Natural killer cell (primary cell): Measurements from ENCODE around the gene EIF2S2. TPM values are rescaled to one million over a fixed set of nuclear protein-coding genes. Genes with fewer than 3 reads are reported as not detected.
A peak's percentile ranks its signal among the peaks of the same experiment; 100 is the strongest.
"Not testable (repeated sequence)": the region's sequence is repeated elsewhere in the genome, so short reads cannot be mapped to it uniquely, and the experiment has no call there.

Experiments used
- ATAC-seq, 3 donors: fragments of 150-1000 bp in 2 of 3; fragments of 200-7000 bp in 1 of 3; cut with Tn5 transposase; 1 replicate in 1 of 3; 2 replicates in 2 of 3; pipeline ENCODE4 v1.10.0; 2021; ENCODE audit warnings: mild to moderate bottlenecking in 2 of 3, moderate library complexity in 2 of 3
- DNase-seq, 2 donors: peaks; one replicate each; pipeline versions ENCODE4 v3.0.0 to v3.0.0-alpha.2; 2013 to 2021; ENCODE audit warnings: mixed read lengths in 1 of 2
- H3K27ac ChIP-seq: one replicate; pipeline ENCODE4 v1.5.1; 2013; ENCODE audit warnings: mild to moderate bottlenecking, low read length
- H3K27me3 ChIP-seq: one replicate; pipeline ENCODE4 v1.6.1; 2013; ENCODE audit warnings: low read length; ENCODE audit not compliant: control insufficient read depth, insufficient read depth
- H3K36me3 ChIP-seq: one replicate; pipeline ENCODE4 v1.6.1; 2013; ENCODE audit warnings: low read length; ENCODE audit not compliant: control insufficient read depth, insufficient read depth
- H3K4me1 ChIP-seq: one replicate; pipeline ENCODE4 v1.6.1; 2013; ENCODE audit warnings: low read length; ENCODE audit not compliant: control insufficient read depth, insufficient read depth
- H3K4me3 ChIP-seq: one replicate; pipeline ENCODE4 v1.5.1; 2013; ENCODE audit warnings: low read length
- H3K9me3 ChIP-seq: one replicate; pipeline ENCODE4 v1.6.1; 2013; ENCODE audit warnings: low read length; ENCODE audit not compliant: control insufficient read depth, insufficient read depth
- H3K27ac Mint-ChIP-seq, 2 donors: one replicate each; pipeline ENCODE4 v1.8.0; 2022; ENCODE audit warnings: mild to moderate bottlenecking in 2 of 2, mixed read lengths in 2 of 2, moderate library complexity in 1 of 2
- H3K27me3 Mint-ChIP-seq, 2 donors: one replicate each; pipeline ENCODE4 v1.8.0; 2022; ENCODE audit warnings: low read depth in 2 of 2, mixed read lengths in 2 of 2
- H3K36me3 Mint-ChIP-seq: one replicate; pipeline ENCODE4 v1.8.0; 2022; ENCODE audit warnings: mixed read lengths
- H3K4me1 Mint-ChIP-seq, 2 donors: one replicate each; pipeline ENCODE4 v1.8.0; 2022; ENCODE audit warnings: mixed read lengths in 2 of 2
- H3K4me3 Mint-ChIP-seq: one replicate; pipeline ENCODE4 v1.8.0; 2022; ENCODE audit warnings: mild to moderate bottlenecking, moderate library complexity, mixed read lengths
- H3K9me3 Mint-ChIP-seq, 2 donors: one replicate each; pipeline ENCODE4 v1.8.0; 2022; ENCODE audit warnings: mixed read lengths in 2 of 2
- WGBS: methylation state at CpG from one replicate; pipeline ENCODE4 v1.1.7; 2013; ENCODE audit warnings: missing lambda C conversion rate; ENCODE audit not compliant: insufficient coverage; 5-methylcytosine and 5-hydroxymethylcytosine counted together
- intact Hi-C: fragments of 100-400 bp; cut with micrococcal nuclease; formaldehyde crosslinking; loops from one replicate; pipeline ENCODE4 v1.14.2; 2022
- total RNA-seq, 4 donors: library from RNA; stranded (reverse); fragments of 120-200 nt in 1 of 4; gene quantifications; one replicate each; pipeline versions ENCODE4 v1.2.3 to v1.2.4, GENCODE V29; 2013 to 2022
- TF ChIP-seq, protein P1 (sequence below): fragments of 200-600 bp; IDR thresholded peaks from one replicate; pipeline ENCODE4 v1.8.0; 2022; ENCODE audit warnings: antibody characterized with exemption

Gene EIF2S2
- 10 to 100 TPM; 17.6 to 20.0 (median 17.6) TPM for total RNA-seq
- total RNA-seq (2013), result 54.8 TPM

- DNase-seq (peak; percentile 91 to 100), ATAC-seq (peak; percentile 85 to 95 (median 88))
- no peaks in the 10 kb centered on the region for H3K27me3 Mint-ChIP-seq
- peak within 1 kb of the TSS; percentile 95 for H3K27ac ChIP-seq
- intact Hi-C loops, result loop anchor here (1.0 to 5.0 kb wide), 3 partner anchors 45 to 301 kb away; partner anchors contain the start of genes CHMP4B and RALY
- TF ChIP-seq, protein P1, sequence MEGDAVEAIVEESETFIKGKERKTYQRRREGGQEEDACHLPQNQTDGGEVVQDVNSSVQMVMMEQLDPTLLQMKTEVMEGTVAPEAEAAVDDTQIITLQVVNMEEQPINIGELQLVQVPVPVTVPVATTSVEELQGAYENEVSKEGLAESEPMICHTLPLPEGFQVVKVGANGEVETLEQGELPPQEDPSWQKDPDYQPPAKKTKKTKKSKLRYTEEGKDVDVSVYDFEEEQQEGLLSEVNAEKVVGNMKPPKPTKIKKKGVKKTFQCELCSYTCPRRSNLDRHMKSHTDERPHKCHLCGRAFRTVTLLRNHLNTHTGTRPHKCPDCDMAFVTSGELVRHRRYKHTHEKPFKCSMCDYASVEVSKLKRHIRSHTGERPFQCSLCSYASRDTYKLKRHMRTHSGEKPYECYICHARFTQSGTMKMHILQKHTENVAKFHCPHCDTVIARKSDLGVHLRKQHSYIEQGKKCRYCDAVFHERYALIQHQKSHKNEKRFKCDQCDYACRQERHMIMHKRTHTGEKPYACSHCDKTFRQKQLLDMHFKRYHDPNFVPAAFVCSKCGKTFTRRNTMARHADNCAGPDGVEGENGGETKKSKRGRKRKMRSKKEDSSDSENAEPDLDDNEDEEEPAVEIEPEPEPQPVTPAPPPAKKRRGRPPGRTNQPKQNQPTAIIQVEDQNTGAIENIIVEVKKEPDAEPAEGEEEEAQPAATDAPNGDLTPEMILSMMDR, result no peak
- H3K9me3 ChIP-seq, result no peaks in the 10 kb centered on the region
- H3K4me3 Mint-ChIP-seq, result peak within 1 kb of the TSS; percentile 93
- H3K9me3 Mint-ChIP-seq, result no peaks in the 10 kb centered on the region
- peaks cover 51 to 52% of the 10 kb centered on the region in 2 donors for H3K4me1 Mint-ChIP-seq
- peak within 1 kb of the TSS; percentile 95 to 99 for H3K27ac Mint-ChIP-seq
- no peaks in the 10 kb centered on the region for H3K27me3 ChIP-seq
- peaks cover 10% of the 10 kb centered on the region for H3K36me3 ChIP-seq
- H3K4me1 ChIP-seq, result peaks cover 26% of the 10 kb centered on the region
- under 1% methylated on average over 81 of the region's 81 CpGs for WGBS
- peak within 1 kb of the TSS; percentile 98 for H3K4me3 ChIP-seq
- H3K36me3 Mint-ChIP-seq, result no peaks in the 10 kb centered on the region
Measured at GRCh38 chr20:34111702-34112599, at the start of gene EIF2S2. Gene EIF2S2, minus strand, starts transcription at chr20:34112243. Its CDS starts 133 bp downstream, at chr20:34112110.

DNA sequence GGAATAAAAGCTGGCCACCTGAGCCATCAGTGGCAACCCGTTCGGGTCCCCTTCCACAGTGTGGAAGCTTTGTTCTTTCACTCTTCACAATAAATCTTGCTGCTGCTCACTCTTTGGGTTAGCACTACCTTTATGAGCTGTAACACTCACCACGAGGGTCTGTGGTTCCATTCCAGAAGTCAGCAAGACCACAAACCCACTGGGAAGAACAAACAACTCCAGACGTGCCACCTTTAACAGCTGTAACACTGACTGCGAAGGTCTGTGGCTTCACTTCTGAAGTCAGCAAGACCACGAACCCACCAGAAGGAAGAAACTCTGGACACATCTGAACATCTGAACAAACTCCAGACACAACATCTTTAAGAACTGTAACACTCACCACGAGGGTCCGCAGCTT, 45.7 kb upstream of the EIF2S2 start:
- H3K27ac Mint-ChIP-seq, H3K9me3 Mint-ChIP-seq, H3K27me3 ChIP-seq, H3K27ac ChIP-seq, H3K9me3 ChIP-seq, H3K36me3 Mint-ChIP-seq, H3K36me3 ChIP-seq, ATAC-seq, H3K4me3 ChIP-seq, H3K4me1 ChIP-seq, intact Hi-C loops, H3K4me1 Mint-ChIP-seq, DNase-seq, H3K4me3 Mint-ChIP-seq: not testable (repeated sequence)
- peaks cover 20 to 22% of the 10 kb centered on the region in 2 donors for H3K27me3 Mint-ChIP-seq
- WGBS, result 11% methylated on average over 8 of the region's 8 CpGs

GRCh38 chr20:34155836-34156235, 43.8 kb upstream of the EIF2S2 start:
- WGBS, result 33% methylated on average over 2 of the region's 2 CpGs
- no peak for ATAC-seq
- no peak overlapping the region for H3K27ac ChIP-seq
- Mint-ChIP-seq H3K4me1 (no peaks in the 10 kb centered on the region), H3K27ac (no peak overlapping the region), H3K4me3 (no peak overlapping the region), H3K36me3 (no peaks in the 10 kb centered on the region), H3K27me3 (peaks cover 22 to 26% of the 10 kb centered on the region in 2 donors), H3K9me3 (no peaks in the 10 kb centered on the region)
- H3K36me3 ChIP-seq, result no peaks in the 10 kb centered on the region
- H3K9me3 ChIP-seq, result no peaks in the 10 kb centered on the region
- H3K27me3 ChIP-seq, result peaks cover 2% of the 10 kb centered on the region
- no peak overlapping the region for H3K4me3 ChIP-seq
- intact Hi-C loops, result no loop called here
- H3K4me1 ChIP-seq, result no peaks in the 10 kb centered on the region
- TF ChIP-seq, protein P1, result no peak
- DNase-seq, result no peak

DNA sequence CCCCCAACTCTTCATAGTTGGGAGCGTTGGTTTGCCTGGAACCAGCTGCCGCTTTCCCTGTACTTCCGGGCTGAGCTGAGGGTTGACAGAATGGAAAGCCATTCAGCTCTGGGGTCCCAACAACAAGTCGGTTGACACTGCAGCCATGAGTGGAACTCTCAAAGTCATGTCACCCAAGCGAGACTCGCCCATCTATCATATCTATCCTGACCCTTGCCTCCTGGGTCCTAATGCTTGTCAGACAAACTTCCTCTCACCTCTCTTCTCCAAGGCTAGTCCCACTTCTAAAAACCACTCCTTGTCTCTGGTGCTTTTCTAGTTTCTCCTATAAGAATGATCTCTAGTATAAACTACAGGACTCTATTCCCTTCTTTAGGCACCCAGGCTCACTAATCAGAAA, 41.1 kb upstream of the EIF2S2 start:
- H3K27ac ChIP-seq, ATAC-seq, H3K4me1 ChIP-seq, H3K36me3 Mint-ChIP-seq, H3K9me3 Mint-ChIP-seq, H3K4me1 Mint-ChIP-seq, DNase-seq, intact Hi-C loops, H3K4me3 Mint-ChIP-seq, H3K4me3 ChIP-seq, H3K9me3 ChIP-seq, H3K27ac Mint-ChIP-seq, H3K27me3 ChIP-seq, H3K36me3 ChIP-seq: not testable (repeated sequence)
- 94% methylated on average over 6 of the region's 6 CpGs for WGBS
- H3K27me3 Mint-ChIP-seq, result peaks cover 22 to 23% of the 10 kb centered on the region in 2 donors

DNA sequence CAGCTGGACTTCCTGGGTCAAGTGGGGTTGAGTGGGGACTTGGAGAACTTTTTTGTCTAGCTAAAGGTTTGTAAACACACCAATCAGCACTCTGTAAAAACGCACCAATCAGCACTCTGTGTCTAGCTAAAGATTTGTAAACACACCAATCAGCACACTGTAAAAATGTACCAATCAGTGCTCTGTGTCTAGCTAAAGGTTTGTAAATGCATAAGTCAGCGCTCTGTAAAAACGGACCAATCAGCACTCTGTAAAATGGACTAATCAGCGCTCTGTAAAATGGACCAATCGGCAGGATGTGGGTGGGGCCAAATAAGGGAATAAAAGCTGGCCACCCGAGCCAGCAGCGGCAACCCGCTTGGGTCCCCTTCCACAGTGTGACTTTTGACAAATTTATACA, 40.0 kb upstream of the EIF2S2 start:
- H3K9me3 Mint-ChIP-seq, H3K9me3 ChIP-seq, H3K4me1 ChIP-seq, H3K4me1 Mint-ChIP-seq, ATAC-seq, H3K36me3 ChIP-seq, DNase-seq, H3K36me3 Mint-ChIP-seq, H3K27me3 ChIP-seq, H3K4me3 Mint-ChIP-seq, H3K4me3 ChIP-seq, H3K27ac ChIP-seq, intact Hi-C loops, H3K27ac Mint-ChIP-seq: not testable (repeated sequence)
- WGBS, result 95% methylated on average over 7 of the region's 8 CpGs
- peaks cover 19 to 22% of the 10 kb centered on the region in 2 donors for H3K27me3 Mint-ChIP-seq
